D721Med (cell line): Measurements from ENCODE around the gene TRMT61A.

Experiments
- DNase-seq: peaks from one replicate; pipeline ENCODE4 v3.0.0; 2011; ENCODE audit warnings: low spot score; ENCODE audit not compliant: insufficient read length
- FAIRE-seq: peaks from 2 replicates; lab custom pipeline; 2011; peaks lifted over from hg19 to GRCh38; lab: Jason Lieb, UNC
- TF ChIP-seq, protein P1 (sequence below): IDR thresholded peaks from 2 replicates; pipeline ENCODE4 v1.5.1; 2012; ENCODE audit warnings: mild to moderate bottlenecking, control low read depth; ENCODE audit not compliant: insufficient read depth; ENCODE audit errors: missing control alignments

TRMT61A gene

DNA sequence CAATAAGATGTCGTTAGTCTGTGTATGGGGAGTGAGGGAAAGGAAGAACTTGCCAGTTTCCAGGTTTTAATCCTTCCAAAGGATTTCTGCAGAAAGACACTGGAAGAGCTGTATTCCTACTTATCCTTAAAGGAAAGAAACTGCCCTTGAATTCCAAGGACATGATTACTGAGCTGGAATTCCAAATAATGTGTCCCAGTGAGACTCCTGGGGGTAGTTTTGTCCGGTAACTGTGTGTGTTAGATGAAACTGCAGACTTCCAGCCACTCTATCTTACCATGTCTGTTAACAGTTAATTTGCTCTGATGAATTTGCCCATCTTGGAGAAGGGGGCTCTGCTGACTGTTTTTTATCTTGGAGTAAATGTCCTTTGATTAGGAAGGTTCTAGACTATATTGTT is 39.4 kb upstream of the TRMT61A start:
- DNase-seq (no peak), FAIRE-seq (no peak)
- TF ChIP-seq, protein P1, sequence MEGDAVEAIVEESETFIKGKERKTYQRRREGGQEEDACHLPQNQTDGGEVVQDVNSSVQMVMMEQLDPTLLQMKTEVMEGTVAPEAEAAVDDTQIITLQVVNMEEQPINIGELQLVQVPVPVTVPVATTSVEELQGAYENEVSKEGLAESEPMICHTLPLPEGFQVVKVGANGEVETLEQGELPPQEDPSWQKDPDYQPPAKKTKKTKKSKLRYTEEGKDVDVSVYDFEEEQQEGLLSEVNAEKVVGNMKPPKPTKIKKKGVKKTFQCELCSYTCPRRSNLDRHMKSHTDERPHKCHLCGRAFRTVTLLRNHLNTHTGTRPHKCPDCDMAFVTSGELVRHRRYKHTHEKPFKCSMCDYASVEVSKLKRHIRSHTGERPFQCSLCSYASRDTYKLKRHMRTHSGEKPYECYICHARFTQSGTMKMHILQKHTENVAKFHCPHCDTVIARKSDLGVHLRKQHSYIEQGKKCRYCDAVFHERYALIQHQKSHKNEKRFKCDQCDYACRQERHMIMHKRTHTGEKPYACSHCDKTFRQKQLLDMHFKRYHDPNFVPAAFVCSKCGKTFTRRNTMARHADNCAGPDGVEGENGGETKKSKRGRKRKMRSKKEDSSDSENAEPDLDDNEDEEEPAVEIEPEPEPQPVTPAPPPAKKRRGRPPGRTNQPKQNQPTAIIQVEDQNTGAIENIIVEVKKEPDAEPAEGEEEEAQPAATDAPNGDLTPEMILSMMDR, result no peak

DNA sequence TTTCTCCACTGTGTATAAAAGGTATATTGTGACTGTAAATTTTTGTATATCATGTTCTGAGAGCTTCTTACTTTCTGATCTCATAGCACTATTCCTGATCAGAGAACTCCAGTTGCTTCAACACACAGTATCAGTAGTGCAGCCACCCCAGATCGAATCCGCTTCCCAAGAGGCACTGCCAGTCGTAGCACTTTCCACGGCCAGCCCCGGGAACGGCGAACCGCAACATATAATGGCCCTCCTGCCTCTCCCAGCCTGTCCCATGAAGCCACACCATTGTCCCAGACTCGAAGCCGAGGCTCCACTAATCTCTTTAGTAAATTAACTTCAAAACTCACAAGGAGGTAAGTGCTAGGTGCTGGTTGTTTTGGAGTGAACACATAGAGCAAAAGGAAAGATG is 37.3 kb upstream of the TRMT61A start:
- DNase-seq (no peak), FAIRE-seq (no peak)

DNA sequence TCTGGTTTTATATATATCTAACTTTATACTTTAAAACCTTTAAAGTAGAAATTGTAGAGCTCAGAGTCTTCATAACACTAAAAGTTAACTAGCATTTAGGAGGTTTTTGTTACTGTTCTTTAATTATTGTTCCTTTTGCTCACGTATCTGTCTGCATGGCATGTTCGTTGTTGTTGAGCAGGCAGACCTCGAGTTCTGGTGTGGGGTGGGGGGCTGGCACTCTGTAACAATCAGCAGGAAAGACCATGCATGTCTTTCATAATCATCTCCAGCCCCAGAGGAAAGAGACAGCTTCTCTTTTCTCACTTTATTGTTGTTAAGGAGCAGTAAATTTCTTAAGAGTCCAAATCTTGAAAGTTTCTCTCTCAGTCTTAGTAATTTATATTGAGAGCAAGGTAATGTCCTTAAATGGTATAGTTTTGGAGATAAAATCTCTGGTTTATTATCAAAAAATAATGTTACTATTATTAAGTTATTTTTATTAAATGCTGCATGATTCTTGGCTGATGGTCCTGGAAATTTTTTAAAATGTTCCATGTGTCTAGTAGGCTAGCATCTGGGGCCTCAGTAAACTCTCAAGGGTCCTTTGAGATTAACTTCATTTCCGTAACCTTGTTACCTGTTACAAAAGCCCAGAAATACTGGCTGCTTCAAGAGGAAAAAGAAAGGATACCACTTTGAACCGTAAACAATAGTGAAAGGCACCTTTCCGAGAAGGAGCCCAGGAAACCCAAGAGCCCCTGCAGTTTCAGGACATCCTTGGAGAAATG is 36.7 kb upstream of the TRMT61A start:
- TF ChIP-seq, protein P1, result no peak
- FAIRE-seq, result no peak
- DNase-seq, result no peak

More for the DNA sequence above, 37.3 kb upstream of the TRMT61A start:
- TF ChIP-seq, protein P1, result no peak

DNA sequence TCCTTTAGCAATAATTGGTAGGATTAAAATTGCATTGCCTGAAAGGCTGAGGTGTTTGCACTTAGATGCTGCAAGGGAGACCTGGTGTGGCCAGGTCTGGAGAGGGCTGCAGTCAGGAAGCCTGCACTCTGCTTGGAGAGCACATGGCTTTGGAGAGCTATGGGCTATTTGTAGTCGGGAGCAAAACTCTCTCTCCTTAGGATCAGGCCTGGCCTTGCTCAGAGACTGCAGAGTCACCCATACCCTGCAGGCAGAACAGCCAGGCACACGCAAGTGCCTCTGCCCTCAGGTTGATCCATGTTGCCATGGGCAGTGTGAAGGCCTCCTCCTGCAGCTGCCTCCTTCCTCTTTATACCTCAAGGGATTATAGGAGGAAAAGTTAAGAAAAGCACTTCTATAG is 33.1 kb upstream of the TRMT61A start:
- TF ChIP-seq, protein P1, result no peak
- no peak for DNase-seq
- no peak for FAIRE-seq

DNA sequence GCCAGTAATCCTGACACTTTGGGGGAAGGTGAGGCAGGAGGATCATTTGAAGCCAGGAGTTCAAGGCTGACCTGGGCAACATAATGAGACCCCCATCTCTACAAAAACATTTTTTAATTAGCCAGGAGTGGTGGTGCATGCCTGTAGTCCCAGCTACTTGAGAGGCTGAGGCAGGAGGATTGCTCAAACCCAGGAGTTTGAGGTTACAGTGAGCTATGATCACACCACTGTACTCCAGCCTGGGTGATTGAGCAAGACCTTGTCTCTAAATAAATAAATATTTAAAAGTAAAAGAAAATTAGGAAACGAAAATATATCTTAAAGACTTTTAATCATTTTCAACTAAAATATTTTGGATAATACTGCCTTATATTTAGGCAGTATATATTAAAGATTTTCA is 32.2 kb upstream of the TRMT61A start:
- no peak for FAIRE-seq
- TF ChIP-seq, protein P1, result no peak
- no peak for DNase-seq

DNA sequence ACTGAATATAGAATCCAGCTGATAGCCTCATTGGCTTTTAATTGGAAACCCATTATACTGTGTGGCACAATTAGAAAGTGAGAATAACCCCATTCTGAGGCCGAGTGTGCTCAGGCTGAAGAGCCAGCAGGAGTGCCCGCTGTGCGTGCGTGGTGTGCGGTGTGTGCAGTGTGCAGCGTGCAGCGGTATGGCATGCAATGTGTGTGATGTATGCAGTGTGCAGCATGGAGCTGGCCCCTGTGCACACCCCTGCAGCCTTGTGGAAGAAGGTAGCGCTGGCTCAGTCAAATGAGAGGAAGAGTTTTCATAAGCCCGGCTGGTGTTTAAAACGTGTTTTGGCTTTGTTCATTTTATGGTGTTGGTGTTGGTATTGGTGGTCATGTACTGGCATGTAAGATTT is 29.3 kb upstream of the TRMT61A start:
- FAIRE-seq, result no peak
- TF ChIP-seq, protein P1, result no peak
- DNase-seq, result no peak
